B cell (primary cell): Measurements from ENCODE around the gene FAM222A. TPM values are rescaled to one million over a fixed set of nuclear protein-coding genes. Genes with fewer than 3 reads are reported as not detected.

Experiments used
- ATAC-seq: fragments of 200-7000 bp; cut with Tn5 transposase; one replicate; pipeline ENCODE4 v1.10.0; 2021; ENCODE audit warnings: low read depth, mild to moderate bottlenecking, moderate number of reproducible peaks, moderate library complexity
- CTCF ChIA-PET: fragments of 350-600 bp; sonication (Branson Sonifier 250); formaldehyde crosslinking; loops from one replicate; lab custom pipeline; 2021; ENCODE audit warnings: antibody characterized with exemption, inconsistent platforms; lab: Charles Lee
- POLR2A ChIA-PET: fragments of 350-600 bp; sonication (Branson Sonifier 250); formaldehyde crosslinking; loops from one replicate; lab custom pipeline; 2021; ENCODE audit warnings: antibody characterized with exemption; lab: Charles Lee
- DNase-seq: peaks from one replicate; pipeline ENCODE4 v3.0.0; 2013
- H2AFZ ChIP-seq: 2 replicates; pipeline ENCODE4 v1.6.1; 2012; ENCODE audit warnings: mild to moderate bottlenecking, low read depth, low read length; ENCODE audit not compliant: insufficient read depth, poor library complexity, severe bottlenecking
- H3K27ac ChIP-seq, 2 donors: 1 replicate in 1 of 2; 2 replicates in 1 of 2; pipeline ENCODE4 v1.5.1; 2012 to 2013; ENCODE audit warnings: low read length in 2 of 2, mild to moderate bottlenecking in 2 of 2, moderate library complexity in 1 of 2
- H3K27me3 ChIP-seq, 4 experiments: fragments of 200-600 bp in 1 of 4; sonication (generic) in 1 of 4; replicated peaks in 1 of 4; 1 replicate in 2 of 4; 2 replicates in 2 of 4; pipeline versions ENCODE4 v1.6.1 to v1.7.0; 2013 to 2016; ENCODE audit warnings: low read length in 3 of 4, mild to moderate bottlenecking in 2 of 4, mixed read lengths in 1 of 4, moderate library complexity in 1 of 4; ENCODE audit not compliant: insufficient read depth in 4 of 4, control insufficient read depth in 3 of 4; ENCODE audit errors: control extremely low read depth in 1 of 4
- H3K36me3 ChIP-seq, 2 experiments: replicated peaks in 1 of 2; 1 replicate in 1 of 2; 2 replicates in 1 of 2; pipeline versions ENCODE4 v1.6.1 to v1.7.1; 2013; ENCODE audit warnings: low read length in 1 of 2; ENCODE audit not compliant: insufficient read depth in 2 of 2, control insufficient read depth in 1 of 2; ENCODE audit errors: control extremely low read depth in 1 of 2, extremely low read depth in 1 of 2
- H3K4me1 ChIP-seq, 2 donors: fragments of 200-600 bp in 1 of 2; sonication (generic) in 1 of 2; 1 replicate in 1 of 2; 2 replicates in 1 of 2; pipeline versions ENCODE4 v1.5.1 to v1.6.1; 2013 to 2017; ENCODE audit warnings: low read length in 2 of 2; ENCODE audit not compliant: control insufficient read depth in 2 of 2, insufficient read depth in 2 of 2
- H3K4me2 ChIP-seq: replicated peaks from 2 replicates; pipeline ENCODE3; 2012; ENCODE audit warnings: mild to moderate bottlenecking, low read depth, low read length; ENCODE audit not compliant: poor library complexity, severe bottlenecking
- H3K4me3 ChIP-seq, 5 experiments: fragments of 200-600 bp in 1 of 5; sonication (generic) in 1 of 5; 1 replicate in 3 of 5; 2 replicates in 2 of 5; pipeline versions ENCODE4 v1.5.1 to v1.7.0; 2011 to 2016; ENCODE audit warnings: low read length in 4 of 5, mild to moderate bottlenecking in 4 of 5, low read depth in 2 of 5, control low read depth in 1 of 5, moderate library complexity in 1 of 5; ENCODE audit not compliant: insufficient read depth in 1 of 5; ENCODE audit errors: control extremely low read depth in 1 of 5, extremely low read depth in 1 of 5
- H3K79me2 ChIP-seq: fragments of 200-600 bp; sonication (generic); one replicate; pipeline ENCODE4 v1.6.0; 2016; ENCODE audit warnings: low read length; ENCODE audit not compliant: control insufficient read depth, insufficient read depth
- H3K9ac ChIP-seq: fragments of 200-600 bp; sonication (generic); 2 replicates; pipeline ENCODE4 v1.6.1; 2017; ENCODE audit warnings: mild to moderate bottlenecking, low read length, moderate library complexity
- H3K9me3 ChIP-seq, 3 donors: one replicate each; pipeline versions ENCODE4 v1.6.1 to v1.7.1; 2013; ENCODE audit warnings: low read length in 2 of 3; ENCODE audit not compliant: control insufficient read depth in 2 of 3, insufficient read depth in 1 of 3; ENCODE audit errors: control extremely low read depth in 1 of 3
- H4K20me1 ChIP-seq: 2 replicates; pipeline ENCODE4 v1.6.0; 2012; ENCODE audit warnings: mild to moderate bottlenecking, low read length; ENCODE audit not compliant: insufficient read depth, control insufficient read depth, poor library complexity, severe bottlenecking
- H3K27ac Mint-ChIP-seq: one replicate; pipeline ENCODE4 v1.8.0; 2021; ENCODE audit warnings: mixed read lengths
- H3K27me3 Mint-ChIP-seq: one replicate; pipeline ENCODE4 v1.8.0; 2021; ENCODE audit warnings: mixed read lengths
- H3K4me1 Mint-ChIP-seq: one replicate; pipeline ENCODE4 v1.8.0; 2021; ENCODE audit warnings: mixed read lengths
- H3K4me3 Mint-ChIP-seq: one replicate; pipeline ENCODE4 v1.8.0; 2021; ENCODE audit warnings: mixed read lengths
- H3K9me3 Mint-ChIP-seq: one replicate; pipeline ENCODE4 v1.8.0; 2022; ENCODE audit warnings: mixed read lengths; ENCODE audit not compliant: insufficient read depth
- CTCF ChIP-seq: fragments of 200-600 bp; IDR thresholded peaks from one replicate; pipeline ENCODE4 v1.8.0; 2022; ENCODE audit warnings: antibody characterized with exemption, mild to moderate bottlenecking
- EZH2 ChIP-seq: IDR thresholded peaks from 2 replicates; pipeline ENCODE4 v1.6.1; 2012; ENCODE audit warnings: borderline replicate concordance, low read depth, mild to moderate bottlenecking, moderate library complexity, low read length; ENCODE audit not compliant: insufficient read depth, poor library complexity, severe bottlenecking
- WGBS: methylation state at CpG from one replicate; pipeline ENCODE4 v1.1.5; 2013; ENCODE audit warnings: missing lambda C conversion rate; ENCODE audit not compliant: insufficient coverage; 5-methylcytosine and 5-hydroxymethylcytosine counted together
- intact Hi-C: fragments of 100-400 bp; cut with micrococcal nuclease; formaldehyde crosslinking; loops from one replicate; pipeline ENCODE4 v1.10.0; 2022
- polyA plus RNA-seq: library from polyadenylated mRNA; depleted of rRNA; stranded (reverse); fragments of >200 nt; gene quantifications from 2 replicates; pipeline ENCODE4 v1.2.3, GENCODE V29; 2012
- total RNA-seq, 2 donors: library from RNA; stranded (reverse); fragments of 120-200 nt in 1 of 2; gene quantifications; 1 replicate in 1 of 2; 2 replicates in 1 of 2; pipeline versions ENCODE4 v1.2.3 to v1.2.4, GENCODE V29; 2013 to 2022

FAM222A gene
- total and polyA plus RNA-seq, 2 donors (not counting 1 experiment from before 2014, with no cell fraction given), result 0.49 to 4.6 TPM

GRCh38 chr12:109818253-109818652, 104.6 kb downstream of the FAM222A start:
- no peak overlapping the region for H3K4me3 Mint-ChIP-seq
- Histone ChIP-seq H3K27ac (no peak overlapping the region), H3K79me2 (no peaks in the 10 kb centered on the region), H3K9ac (no peak overlapping the region), H3K9me3 (no peaks in the 10 kb centered on the region), H3K4me3 (no peak overlapping the region), H3K36me3 (no peaks in the 10 kb centered on the region), H2AFZ (no peak overlapping the region), H3K4me2 (no peak overlapping the region), H4K20me1 (no peaks in the 10 kb centered on the region), H3K27me3 (peaks cover 0 to 13% (median 0%) of the 10 kb centered on the region in 4 experiments), H3K4me1 (no peaks in the 10 kb centered on the region)
- no peaks in the 10 kb centered on the region for H3K4me1 Mint-ChIP-seq
- 88% methylated on average over 1 of the region's 9 CpGs for WGBS
- TF ChIP-seq CTCF (no peak), EZH2 (no peak)
- peaks cover 22% of the 10 kb centered on the region for H3K27me3 Mint-ChIP-seq
- H3K9me3 Mint-ChIP-seq, result no peaks in the 10 kb centered on the region
- H3K27ac Mint-ChIP-seq, result no peak overlapping the region
- DNase-seq, result no peak
- CTCF ChIA-PET, result no interaction called here
- intact Hi-C loops, result no loop called here
- POLR2A ChIA-PET, result no interaction called here
- no peak for ATAC-seq

- H3K9ac ChIP-seq, result no peak overlapping the region
- H4K20me1 ChIP-seq, result no peaks in the 10 kb centered on the region
- ChIA-PET CTCF (interaction anchor here (0.8 kb wide), 1 partner anchor 26 kb away, joined by 3 read pairs; no protein-coding TSS in a partner anchor), POLR2A (no interaction called here)
- Mint-ChIP-seq H3K27me3 (peaks cover 29% of the 10 kb centered on the region), H3K9me3 (no peaks in the 10 kb centered on the region), H3K27ac (no peak overlapping the region), H3K4me3 (no peak overlapping the region), H3K4me1 (no peaks in the 10 kb centered on the region)
- H3K9me3 ChIP-seq, result no peaks in the 10 kb centered on the region
- H2AFZ ChIP-seq, result no peak overlapping the region
- 86% methylated on average over 8 of the region's 10 CpGs for WGBS
- intact Hi-C loops, result no loop called here
- H3K4me1 ChIP-seq, result no peaks in the 10 kb centered on the region
- DNase-seq (no peak), ATAC-seq (no peak)
- no peak overlapping the region for H3K4me3 ChIP-seq
- TF ChIP-seq CTCF (no peak), EZH2 (no peak)
- no peaks in the 10 kb centered on the region for H3K79me2 ChIP-seq
- H3K27me3 ChIP-seq, result peaks cover 0 to 13% (median 0%) of the 10 kb centered on the region in 4 experiments
- H3K4me2 ChIP-seq, result no peak overlapping the region
- H3K36me3 ChIP-seq, result no peaks in the 10 kb centered on the region
- H3K27ac ChIP-seq, result no peak overlapping the region
Observed at GRCh38 chr12:109818905-109819500, 105.4 kb downstream of the FAM222A start.

Other genes starting within 250 kb of the FAM222A start
- gene KCTD10, start 236.5 kb upstream of the FAM222A start, total RNA-seq, result 30.9 and 33.3 TPM in 2 replicates
- 15.4 and 22.9 TPM in 2 replicates for gene KCTD10, start 236.5 kb upstream of the FAM222A start, polyA plus RNA-seq
- gene UBE3B, start 236.2 kb upstream of the FAM222A start, total RNA-seq, result 52.1 and 54.3 TPM in 2 replicates
- 27.2 and 34.4 TPM in 2 replicates for gene UBE3B, start 236.2 kb upstream of the FAM222A start, polyA plus RNA-seq
- gene MMAB, start 140.3 kb upstream of the FAM222A start, total RNA-seq, result 20.5 and 24.6 TPM in 2 replicates
- gene MMAB, start 140.3 kb upstream of the FAM222A start, polyA plus RNA-seq, result 11.3 and 15.0 TPM in 2 replicates
- gene MVK, start 140.0 kb upstream of the FAM222A start, total RNA-seq, result 12.5 and 15.6 TPM in 2 replicates
- 9.9 and 12.1 TPM in 2 replicates for gene MVK, start 140.0 kb upstream of the FAM222A start, polyA plus RNA-seq
- gene TRPV4, start 119.6 kb downstream of the FAM222A start, total RNA-seq, result not detected in 2 replicates
- 0.06 TPM in 1 of 2 replicates, not detected in the other for gene TRPV4, start 119.6 kb downstream of the FAM222A start, polyA plus RNA-seq
- gene GLTP, start 166.7 kb downstream of the FAM222A start, total RNA-seq, result 21.9 and 24.9 TPM in 2 replicates
- gene GLTP, start 166.7 kb downstream of the FAM222A start, polyA plus RNA-seq, result 18.7 and 28.5 TPM in 2 replicates
- gene TCHP, start 186.4 kb downstream of the FAM222A start, total RNA-seq, result 29.4 and 35.8 TPM in 2 replicates
- 13.4 and 16.4 TPM in 2 replicates for gene TCHP, start 186.4 kb downstream of the FAM222A start, polyA plus RNA-seq